Measurements from ENCODE around the gene SH3PXD2B.

Gene SH3PXD2B

DNA sequence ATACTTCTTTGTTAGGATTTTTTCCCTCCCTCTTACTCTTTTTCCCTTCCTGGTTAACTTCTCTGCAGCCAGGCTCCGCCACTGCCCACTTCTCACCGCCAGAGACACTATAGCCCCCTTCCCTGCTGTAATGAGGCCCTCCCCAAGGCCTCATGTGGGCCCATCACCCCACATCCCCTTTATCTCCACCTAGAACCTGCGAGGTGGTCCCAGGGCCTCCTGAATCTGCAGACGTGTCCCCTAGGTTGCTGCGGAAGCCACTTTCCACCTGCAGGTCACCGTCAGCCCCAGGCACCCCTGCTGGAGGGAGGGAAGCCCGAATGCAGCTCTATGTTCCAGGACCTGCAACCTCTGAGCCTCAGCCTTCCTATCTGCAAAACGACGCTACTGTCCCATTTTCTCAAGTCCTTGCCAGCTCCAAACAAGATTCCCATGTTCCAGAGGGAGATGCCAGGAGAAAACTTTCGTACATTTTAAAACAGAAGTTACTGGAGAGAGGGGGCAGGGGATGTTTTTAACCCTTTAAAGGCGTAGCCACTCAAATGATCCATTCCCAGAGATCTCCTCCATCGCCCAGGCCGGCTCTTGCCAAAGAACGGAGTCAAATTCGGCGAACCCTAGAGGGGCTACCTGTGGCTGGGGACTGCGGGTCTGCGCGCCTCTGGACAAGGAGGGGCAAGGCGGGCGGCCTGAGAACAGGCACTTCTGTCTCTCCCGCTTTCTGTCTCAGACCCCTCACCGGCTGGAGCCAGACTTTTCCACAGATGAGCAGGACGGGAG lies 929 bp downstream of the SH3PXD2B start:
- DNase-seq (no peak), ATAC-seq (no peak)

DNA sequence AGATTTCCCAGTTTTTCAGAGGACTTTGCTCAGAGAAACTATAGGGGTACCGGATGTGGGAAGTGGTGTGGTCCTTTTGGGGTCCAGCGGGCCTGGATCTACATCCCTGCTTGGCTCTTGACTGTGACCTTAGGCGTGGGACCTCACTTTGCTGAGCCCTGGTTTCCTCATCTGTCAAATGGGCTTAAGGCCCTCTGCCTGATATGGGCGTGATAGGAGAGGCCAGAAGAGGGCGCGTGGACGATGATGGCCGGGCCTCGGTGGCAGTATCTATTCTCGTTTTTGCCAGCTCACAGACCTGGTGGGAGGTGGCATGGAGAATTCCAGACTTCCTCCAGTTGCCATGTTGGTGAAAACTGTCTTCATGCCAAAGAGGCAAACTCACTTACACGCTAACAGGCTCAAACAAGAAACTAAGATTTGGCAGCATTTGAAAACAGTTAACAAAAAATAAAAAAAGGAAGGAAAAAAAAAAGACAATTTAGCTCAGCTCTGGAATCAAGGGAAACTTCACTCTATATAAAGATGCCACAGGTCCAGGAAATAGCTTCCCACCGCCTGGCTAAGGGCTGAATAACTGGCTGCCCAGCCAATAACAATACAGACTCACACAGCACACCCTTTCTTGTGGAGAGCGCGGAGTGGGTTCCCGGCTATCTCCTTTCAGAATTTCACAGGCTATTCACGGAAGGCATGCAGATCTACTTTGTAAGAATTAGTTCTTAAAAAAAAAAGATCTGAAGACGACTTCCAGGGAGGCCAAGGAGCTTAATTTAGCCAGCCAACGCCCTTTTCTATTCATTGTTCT lies 1.7 kb downstream of the SH3PXD2B start:
- ATAC-seq (no peak), DNase-seq (no peak)

DNA sequence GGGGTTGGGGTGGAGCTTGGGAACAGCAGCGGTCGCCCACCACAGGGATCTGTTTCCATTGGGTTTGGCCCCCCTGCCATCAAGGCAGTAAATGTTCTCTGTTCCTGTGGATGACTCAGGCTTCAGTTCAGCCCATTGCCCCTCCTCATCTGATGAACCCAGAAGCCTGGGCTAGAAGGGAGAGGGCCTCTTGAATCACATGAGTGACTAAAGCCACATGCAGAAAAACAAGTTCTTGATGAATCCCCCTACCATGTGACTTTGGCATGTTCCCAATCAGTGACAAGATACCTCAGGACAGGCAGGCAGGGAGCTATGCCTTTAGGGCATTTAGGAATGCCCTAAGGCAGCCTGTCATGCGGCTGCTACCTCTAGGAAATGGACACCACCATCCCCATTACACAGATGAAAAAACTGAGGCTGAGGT lies 2.5 kb downstream of the SH3PXD2B start:
- DNase-seq: no peak
- ATAC-seq: peak; percentile 12

DNA sequence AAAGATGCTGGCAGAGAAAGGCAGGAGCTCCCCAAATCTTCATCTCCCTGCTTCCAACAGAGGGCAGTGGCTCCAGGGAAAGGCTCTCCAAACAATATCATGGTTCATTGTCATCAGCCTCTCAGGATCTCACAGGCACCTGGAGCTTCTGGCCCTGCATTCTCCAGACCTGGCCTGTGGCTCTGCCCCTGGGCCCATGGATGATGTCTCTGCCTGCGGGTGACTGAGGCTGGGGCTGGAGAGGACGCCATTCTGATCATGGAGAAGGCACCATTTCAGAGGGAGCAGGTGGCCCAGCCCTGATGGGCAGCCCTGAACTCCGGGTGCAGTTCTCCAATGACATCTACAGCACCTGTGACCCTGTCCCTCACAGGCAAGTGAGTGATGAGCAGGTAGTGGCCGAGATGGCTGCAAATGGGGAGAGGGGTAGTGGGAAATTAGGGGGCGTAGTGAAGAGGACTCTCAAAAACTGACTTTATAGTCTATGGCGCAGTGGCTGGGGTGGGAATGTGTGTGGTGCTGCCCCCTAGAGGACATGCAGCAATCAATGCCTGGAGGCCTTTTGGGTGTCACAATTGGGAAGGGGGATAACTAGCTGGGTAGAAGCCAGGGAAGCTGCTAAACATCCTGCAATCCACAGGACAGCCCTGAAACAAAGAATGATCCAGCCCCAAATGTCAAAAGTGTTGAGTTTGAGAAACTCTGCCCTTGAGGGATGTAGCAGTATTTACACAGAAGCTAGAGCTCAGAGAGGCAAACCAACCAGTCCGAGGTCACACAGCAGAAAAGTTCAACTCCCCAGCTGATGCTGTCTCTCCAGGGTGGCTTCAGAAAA lies 3.2 kb downstream of the SH3PXD2B start:
- ATAC-seq (no peak), DNase-seq (peak; percentile 65)

DNA sequence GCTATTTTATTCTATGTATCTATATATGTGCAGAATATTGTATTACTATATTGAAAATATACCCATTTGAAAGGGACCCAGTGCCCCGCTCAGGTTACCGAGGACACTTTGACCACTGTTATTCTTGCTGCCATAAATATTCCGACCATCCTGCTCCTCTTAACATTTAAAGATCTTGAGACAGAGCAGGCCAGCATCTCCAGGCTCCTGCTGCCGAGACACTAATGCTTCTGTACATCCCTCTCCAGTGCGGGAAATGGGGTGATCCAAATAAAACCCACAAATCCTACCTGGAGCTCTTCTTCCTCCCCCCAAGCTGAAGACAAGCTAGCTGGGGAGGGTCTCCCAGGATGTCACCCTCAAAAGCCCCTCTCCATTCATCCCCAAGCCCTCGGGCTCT lies 3.9 kb downstream of the SH3PXD2B start:
- ATAC-seq (no peak), DNase-seq (no peak)

DNA sequence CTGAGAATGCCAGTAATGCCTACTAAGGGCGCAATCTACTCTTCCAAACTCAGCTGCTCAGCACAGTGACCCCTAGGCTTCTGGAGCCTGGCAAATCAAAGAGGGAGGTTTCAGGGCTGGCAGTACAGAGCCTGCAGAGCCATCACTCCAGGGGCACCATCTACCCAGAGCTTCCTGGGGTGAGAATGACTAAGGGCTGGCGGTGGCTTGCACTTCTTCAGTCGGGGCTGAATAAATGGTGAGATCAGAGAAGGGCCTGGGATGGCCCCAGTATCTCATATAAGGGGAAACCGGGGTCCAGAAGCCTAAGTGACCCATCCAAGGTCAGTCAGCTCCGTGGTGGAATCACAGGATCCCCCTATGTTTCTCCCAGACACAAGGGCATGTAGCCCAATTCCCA lies 5.3 kb downstream of the SH3PXD2B start:
- DNase-seq (no peak), ATAC-seq (no peak)

DNA sequence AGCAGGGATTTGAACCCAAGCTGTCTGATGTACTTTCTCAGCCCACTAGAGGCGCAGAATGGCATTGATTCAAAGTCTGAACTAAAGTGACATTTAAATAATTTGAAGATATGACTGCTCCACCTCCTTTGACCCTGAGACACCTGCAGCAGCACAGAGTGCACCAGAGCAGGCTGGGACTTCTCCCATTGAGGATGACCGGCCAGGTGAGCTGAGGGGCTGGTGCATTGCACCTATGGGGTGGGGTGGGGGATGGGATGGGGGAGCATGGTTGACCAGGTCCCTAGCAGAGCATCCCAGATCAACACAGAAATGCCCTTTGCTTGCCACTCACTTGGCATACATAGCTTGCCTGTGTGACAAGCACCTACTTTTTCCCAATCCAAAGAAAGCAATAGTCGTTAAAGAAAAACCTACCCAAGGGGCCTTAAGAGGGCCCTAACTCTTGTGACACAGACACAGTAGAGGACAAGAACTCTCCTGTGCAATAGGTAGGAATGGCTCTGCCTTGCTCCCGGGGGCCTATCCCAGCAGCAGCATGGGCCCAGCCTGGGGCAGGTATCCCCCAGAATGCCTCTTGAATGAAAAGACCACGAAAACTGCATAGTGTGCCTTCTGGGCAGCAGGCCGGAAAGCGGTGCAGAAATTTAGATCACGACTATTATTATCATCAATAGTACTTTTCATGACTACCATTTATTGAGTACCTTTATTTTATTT lies 6.5 kb downstream of the SH3PXD2B start:
- ATAC-seq: no peak
- no peak for DNase-seq

DNA sequence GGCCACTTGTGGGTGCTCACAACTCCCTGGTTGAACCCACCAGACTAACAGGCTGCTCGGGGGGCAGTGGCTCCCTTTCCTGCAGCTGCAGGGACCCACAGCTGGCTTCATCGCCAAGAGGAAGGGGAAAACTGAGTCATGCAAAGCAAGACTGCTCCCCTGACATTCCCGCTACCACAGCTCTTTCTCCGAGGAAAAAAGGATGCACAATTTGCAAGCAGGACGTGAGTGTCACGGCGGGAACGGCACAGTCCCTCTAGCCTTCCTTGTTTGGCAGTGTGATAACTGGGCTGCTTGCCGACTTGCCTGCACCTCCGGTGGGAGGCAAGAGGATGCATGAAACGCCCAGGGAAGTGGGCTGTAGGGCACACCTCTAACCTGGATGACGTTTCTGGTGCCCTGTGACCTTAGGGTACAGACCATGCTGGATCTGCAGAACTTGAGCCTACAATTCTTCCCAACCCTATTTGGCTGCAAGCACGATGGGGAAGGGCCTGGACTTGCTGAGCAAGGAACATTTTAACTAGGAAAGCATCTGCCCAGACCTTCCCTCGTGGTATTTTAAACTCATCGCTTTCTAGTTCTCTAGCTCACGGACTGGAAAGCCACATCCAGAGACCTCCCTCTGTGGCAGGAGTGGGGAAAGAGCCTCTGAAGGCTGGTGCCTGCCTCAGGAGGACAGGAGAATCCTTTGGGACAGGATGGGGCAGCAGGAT lies 7.8 kb downstream of the SH3PXD2B start:
- DNase-seq (no peak), ATAC-seq (no peak)

DNA sequence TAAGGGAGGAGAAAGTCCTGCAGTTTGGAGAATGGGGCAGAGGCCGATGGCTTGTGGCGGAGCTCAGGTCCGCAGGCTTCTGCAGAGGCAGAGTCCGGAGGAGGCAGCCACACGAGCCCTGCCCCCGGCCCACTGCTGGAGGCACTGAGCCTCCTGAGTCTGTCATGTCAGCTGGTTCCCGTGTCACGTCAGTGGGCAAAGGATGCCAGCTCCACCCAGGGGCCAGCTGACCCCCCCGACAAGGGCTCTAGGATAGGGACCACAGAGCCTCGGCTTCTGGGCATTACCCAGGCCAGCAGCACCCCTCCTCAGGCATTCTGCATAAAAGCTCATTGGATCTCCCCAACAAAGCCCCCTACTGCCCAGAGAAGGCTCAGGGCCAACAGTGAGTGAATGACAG lies 8.5 kb downstream of the SH3PXD2B start:
- DNase-seq (no peak), ATAC-seq (no peak)

DNA sequence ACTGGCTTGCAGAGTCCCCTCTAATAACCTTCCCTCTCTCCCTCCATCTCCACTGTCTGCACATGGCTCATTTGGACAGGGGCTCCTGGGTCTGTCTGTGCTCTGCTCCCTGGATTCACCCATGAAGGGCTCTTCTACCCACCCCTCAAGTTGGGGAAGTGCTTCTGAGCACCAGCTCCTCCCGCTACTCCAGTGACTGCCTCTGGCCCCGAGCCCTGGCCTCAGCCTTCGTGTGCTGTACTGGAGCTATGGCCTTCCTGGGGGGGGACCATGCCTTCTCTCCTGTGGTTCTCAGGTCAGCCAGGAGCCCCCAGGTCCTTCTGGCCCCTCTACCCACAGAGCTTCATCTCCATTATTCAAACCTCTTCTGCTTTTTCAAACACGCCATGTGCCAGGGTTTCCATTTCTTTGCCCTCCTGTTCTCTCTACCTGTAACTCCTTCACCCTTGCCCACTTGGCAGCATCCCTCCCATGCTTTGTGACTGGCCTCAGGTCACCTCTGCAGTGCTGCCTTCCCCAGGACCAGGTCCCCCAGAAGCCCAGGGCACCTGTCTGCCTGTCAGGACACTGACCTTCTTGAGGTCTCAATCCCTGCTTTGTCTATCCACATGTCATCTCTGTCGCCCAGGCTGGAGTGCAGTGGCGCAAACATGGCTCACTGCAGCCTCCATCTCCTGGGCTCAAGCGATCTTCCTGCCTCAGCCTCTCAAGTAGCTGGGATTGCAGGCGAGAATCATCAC lies 9.5 kb downstream of the SH3PXD2B start:
- ATAC-seq: no peak
- no peak for DNase-seq

DNA sequence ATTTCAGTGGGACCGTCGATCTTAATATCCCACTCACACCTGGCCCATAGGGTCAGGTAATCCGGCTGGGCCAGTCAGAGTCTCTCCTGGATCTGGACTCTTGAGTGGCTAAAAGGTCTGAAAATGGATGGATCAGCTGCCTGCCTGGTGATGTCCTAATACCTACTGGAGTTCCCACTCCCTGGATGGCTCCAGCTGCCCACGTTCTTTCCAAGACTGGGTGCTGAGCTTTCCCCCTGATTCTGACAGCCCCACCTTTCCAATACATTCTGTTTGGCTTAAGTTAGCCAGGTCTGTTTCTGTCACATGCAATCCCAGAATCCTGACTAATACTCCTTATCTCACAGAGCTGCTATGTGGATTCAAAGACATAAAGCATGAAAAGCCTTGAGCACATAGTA lies 10.2 kb downstream of the SH3PXD2B start:
- no peak for ATAC-seq

DNA sequence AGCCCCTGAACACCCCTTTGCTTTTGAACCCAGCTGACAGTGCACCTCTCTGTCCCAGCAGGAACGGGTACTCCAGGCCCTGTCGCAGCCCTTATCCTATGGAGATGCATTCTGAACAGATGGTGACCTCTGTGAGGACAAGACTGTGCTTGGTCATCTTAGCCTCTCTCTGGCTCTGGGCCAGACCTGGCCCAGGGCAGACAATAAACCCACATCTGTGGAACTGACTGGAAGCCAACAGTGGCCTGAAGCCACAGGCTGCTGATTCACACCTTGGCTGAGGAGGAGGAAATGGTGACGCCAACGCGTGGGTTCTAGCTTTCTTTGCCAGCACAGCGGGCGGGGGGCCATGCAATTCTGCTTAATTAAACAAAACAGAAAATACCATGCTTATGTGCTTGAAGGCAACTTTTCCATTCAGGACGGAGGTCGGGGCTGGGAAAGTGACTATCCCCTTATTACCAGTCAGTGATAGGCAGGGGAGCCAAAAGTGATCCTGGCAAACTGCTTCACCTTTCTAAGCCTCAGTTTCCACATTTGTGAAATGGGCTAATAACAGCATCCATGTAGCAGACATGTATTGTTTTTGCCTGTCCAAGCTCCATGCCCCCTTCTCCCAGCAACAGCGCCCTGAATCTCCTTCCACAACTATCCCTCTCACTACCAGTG lies 10.8 kb downstream of the SH3PXD2B start:
- ATAC-seq (peak; percentile 93), DNase-seq (peak; percentile 78)

More for the DNA sequence above, 10.2 kb downstream of the SH3PXD2B start:
- no peak for DNase-seq

DNA sequence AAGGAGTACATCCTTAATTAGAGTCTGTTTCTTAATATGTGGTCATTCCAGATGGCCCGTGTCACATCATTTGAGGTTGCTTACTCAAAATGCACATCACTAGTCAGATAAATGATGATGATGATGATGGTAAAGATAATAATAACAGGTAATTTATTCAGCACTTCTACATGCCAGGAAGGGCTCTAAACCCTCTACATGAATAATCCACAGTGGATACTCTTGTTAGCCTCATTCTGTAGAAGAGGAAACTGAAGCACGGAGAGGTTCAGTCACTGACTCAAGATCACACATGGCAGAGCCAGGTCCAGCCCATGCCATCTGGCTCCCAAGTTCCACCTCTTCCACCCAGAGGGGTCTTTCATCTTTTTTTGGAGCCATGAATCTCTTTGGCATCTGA lies 11.7 kb downstream of the SH3PXD2B start:
- DNase-seq: no peak
- no peak for ATAC-seq

DNA sequence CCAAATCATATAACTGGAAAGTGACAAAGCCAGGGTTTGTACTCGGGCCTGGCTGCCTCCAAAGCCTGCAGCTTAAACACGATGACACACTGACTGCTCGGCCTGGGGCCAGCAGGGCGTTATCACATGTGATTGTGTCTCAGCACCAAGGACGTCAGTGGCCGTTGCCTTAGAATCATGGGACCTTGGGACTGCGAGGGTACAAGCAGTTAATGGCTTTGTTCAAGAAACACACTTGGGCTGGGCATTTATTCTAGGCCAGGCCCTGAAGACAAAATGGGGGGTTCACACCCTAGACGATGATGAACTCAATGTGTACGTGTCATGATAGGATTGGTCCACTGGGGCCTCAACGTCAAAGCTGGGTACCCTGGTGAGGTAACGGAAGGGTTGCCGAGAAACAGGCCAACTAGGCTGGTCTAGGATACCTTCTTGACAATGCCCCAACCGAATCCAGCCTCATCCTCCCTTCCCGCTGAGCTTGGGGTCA lies 13.0 kb downstream of the SH3PXD2B start:
- DNase-seq (no peak), ATAC-seq (no peak)

DNA sequence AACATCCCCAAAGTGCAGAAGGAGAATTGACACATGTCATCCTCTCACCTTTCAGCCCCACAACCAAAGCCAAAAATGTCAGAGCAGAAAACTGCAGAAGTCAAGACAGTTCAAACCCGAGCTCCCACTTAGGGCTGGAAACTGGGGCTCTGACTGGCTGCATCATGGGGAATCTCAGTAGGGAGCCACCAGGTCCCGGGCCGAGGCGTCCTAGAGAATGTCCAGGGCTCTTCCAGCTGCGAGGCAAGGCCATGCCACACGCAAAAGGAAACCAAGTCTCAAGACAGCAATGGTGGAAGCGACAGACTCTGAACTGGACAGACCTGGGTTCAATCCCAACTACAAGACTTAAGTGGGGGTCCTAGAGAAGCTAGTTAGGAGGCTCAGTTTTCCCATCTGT lies 13.8 kb downstream of the SH3PXD2B start:
- DNase-seq: no peak
- no peak for ATAC-seq

DNA sequence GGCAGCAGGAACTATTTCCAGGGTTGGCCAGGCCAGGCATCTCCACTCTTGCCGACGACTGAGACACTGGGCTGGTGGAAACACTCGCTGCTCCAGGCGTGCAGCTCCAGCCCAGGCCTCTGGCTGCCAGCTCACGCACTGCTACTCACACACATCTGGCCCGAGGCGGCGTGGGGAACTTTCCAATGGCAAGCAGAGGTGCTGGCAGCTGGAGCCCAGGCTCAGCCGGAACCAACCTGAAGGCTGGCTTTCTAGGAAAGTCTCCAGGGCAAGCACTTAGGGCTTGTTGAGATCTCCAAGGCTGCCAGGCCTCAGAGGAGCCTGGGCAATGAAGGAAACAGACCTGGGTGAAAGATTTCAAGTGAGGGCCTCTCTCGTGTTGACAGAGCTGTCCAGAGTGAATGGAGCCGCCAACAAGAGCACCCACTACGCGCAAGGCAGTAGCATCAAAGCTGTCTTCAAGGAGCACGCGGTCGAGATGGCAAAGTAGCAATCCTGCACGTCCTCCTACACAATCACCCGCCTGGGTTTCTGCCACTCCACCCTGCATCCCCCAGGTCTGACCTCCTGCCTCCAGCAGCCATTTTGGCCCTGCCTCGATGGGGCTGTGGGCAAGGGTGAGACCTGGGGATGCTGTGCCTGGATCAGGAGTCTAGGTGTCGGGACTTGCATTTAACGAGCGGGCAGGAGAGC lies 14.4 kb downstream of the SH3PXD2B start:
- DNase-seq (no peak), ATAC-seq (no peak)

DNA sequence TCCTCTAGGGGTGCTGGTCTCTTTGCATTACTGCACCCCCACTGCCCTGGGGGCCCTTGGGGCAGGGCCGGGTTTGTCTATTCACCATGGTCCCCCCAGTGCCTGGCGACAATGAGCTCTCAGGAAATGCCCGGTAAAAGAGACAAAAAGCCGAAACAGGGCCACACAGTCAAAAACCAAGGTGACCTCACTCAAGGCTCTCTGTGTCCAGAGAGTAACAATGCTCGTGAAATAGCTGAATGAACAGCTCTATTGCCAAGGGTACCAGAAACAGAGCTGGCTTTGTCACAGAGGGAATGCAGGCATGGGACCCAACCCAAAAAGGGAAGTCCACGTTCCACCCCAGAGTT lies 16.0 kb downstream of the SH3PXD2B start:
- ATAC-seq (no peak), DNase-seq (no peak)

DNA sequence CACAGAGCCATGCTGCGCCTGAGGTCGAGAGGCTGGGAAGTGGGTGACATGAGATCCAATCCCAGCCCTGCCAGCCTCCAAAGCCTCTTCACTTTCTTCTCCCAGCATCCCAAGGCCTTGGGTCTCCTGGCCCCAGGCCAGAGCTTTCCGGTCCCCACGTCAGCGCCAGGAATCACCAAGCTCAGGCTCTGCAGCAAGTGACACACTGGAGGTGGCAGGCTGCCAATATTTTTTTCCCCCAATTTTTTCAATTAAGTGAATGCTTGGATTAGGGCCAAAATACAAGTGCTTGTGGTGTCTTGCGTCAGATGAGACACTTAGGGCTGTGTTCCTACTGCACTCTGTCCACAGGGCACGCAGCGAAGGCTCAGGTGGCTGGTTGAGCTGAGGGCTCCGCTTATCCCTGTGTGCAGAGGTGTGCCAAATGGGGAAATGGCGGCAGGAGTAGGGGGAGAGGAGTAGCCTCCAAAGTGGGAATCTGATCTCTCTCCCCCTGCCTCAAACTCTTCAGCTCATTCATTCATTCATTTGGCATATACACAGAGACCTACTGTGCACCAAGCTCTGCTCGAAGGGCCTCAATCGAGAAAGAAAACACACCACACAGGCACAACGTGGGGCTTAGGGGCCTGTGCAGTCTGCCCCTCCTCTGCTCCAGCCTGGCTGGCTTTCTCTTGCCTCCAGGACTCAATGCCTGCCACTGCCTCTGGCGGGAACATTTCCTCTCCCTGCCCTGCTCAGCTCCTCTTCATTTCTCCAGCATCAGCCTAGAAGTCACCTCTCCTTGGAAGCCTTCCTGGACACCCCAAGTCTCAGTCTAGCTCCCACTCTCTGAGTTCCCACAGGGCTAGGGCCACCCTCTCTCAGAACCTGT lies 16.6 kb downstream of the SH3PXD2B start:
- ATAC-seq: no peak
- no peak for DNase-seq
